ENCODE measurements around the gene HMMR. TPM values are rescaled to one million over a fixed set of nuclear protein-coding genes. Genes with fewer than 3 reads are reported as not detected.
"Not testable (repeated sequence)": the region's sequence is repeated elsewhere in the genome, so short reads cannot be mapped to it uniquely, and the experiment has no call there.

The HMMR gene
- total RNA-seq, 4 donors from 2014 or later, result 0.16 to 1.4 (median 0.54) TPM; not detected in 1

- TF ChIP-seq POLR2A (IDR thresholded peaks at IDR 0.05) (no peak), EP300 (IDR thresholded peaks at IDR 0.05) (no peak), POLR2AphosphoS5 (IDR thresholded peaks at IDR 0.05) (no peak), CTCF (IDR thresholded peaks at IDR 0.05) (no peak)
- H3K27ac ChIP-seq, result no peak overlapping the region
Measured at GRCh38 chr5:163532171-163533084, 72.0 kb downstream of the HMMR start.

GRCh38 chr5:163533223-163533622 lies 72.8 kb downstream of the HMMR start:
- no peaks in the 10 kb centered on the region for H3K27me3 ChIP-seq
- no peaks in the 10 kb centered on the region for H3K9me3 ChIP-seq
- 30 to 54% methylated on average over 2 of the region's 2 CpGs for WGBS, 2 donors (ENCODE audit: low coverage in 1 of 2)
- TF ChIP-seq POLR2A (IDR thresholded peaks at IDR 0.05), result no peak
- no peak for TF ChIP-seq POLR2AphosphoS5 (IDR thresholded peaks at IDR 0.05)
- no peak for TF ChIP-seq CTCF (IDR thresholded peaks at IDR 0.05)
- TF ChIP-seq EP300 (IDR thresholded peaks at IDR 0.05), result no peak
- no peak for ATAC-seq
- H3K4me3 ChIP-seq, result no peak overlapping the region
- H3K4me1 ChIP-seq, result no peaks in the 10 kb centered on the region
- no peak overlapping the region for H3K27ac ChIP-seq
- no peaks in the 10 kb centered on the region for H3K36me3 ChIP-seq

More at GRCh38 chr5:163532171-163533084, 72.0 kb downstream of the HMMR start:
- H3K4me1 ChIP-seq, result no peaks in the 10 kb centered on the region
- H3K27me3 ChIP-seq, result no peaks in the 10 kb centered on the region
- no peak overlapping the region for H3K4me3 ChIP-seq
- no peak for ATAC-seq
- 36 to 57% methylated on average over 5 of the region's 5 CpGs for WGBS, 2 donors (ENCODE audit: low coverage in 1 of 2)
- H3K9me3 ChIP-seq, result no peaks in the 10 kb centered on the region
- H3K36me3 ChIP-seq, result no peaks in the 10 kb centered on the region

GRCh38 chr5:163534492-163535094 lies 74.2 kb downstream of the HMMR start:
- H3K27ac ChIP-seq, result no peak overlapping the region

GRCh38 chr5:163535290-163535689 lies 74.9 kb downstream of the HMMR start:
- WGBS, 2 donors (ENCODE audit: low coverage in 1 of 2), result 93% methylated on average over 3 of the region's 3 CpGs; no CpG with 5 or more reads in 1 of the 2 donors
- Histone ChIP-seq H3K4me1 (no peaks in the 10 kb centered on the region), H3K36me3 (no peaks in the 10 kb centered on the region), H3K27ac (no peak overlapping the region), H3K27me3 (no peaks in the 10 kb centered on the region), H3K9me3 (no peaks in the 10 kb centered on the region), H3K4me3 (no peak overlapping the region)
- no peak for TF ChIP-seq POLR2A (IDR thresholded peaks at IDR 0.05)
- ATAC-seq, result no peak

More at GRCh38 chr5:163534492-163535094, 74.2 kb downstream of the HMMR start:
- WGBS, 2 donors (ENCODE audit: low coverage in 1 of 2), result 27 to 34% methylated on average over 2 of the region's 2 CpGs
- Histone ChIP-seq H3K36me3 (no peaks in the 10 kb centered on the region), H3K4me1 (no peaks in the 10 kb centered on the region), H3K27me3 (no peaks in the 10 kb centered on the region), H3K9me3 (no peaks in the 10 kb centered on the region), H3K4me3 (no peak overlapping the region)
- ATAC-seq, result no peak
- no peak for TF ChIP-seq EP300 (IDR thresholded peaks at IDR 0.05)
- TF ChIP-seq CTCF (IDR thresholded peaks at IDR 0.05), result no peak
- no peak for TF ChIP-seq POLR2AphosphoS5 (IDR thresholded peaks at IDR 0.05)
- TF ChIP-seq POLR2A (IDR thresholded peaks at IDR 0.05), result no peak

GRCh38 chr5:163536442-163536841 lies 76.0 kb downstream of the HMMR start:
- H3K36me3 ChIP-seq, ATAC-seq, H3K27ac ChIP-seq, H3K27me3 ChIP-seq, H3K9me3 ChIP-seq, H3K4me1 ChIP-seq, H3K4me3 ChIP-seq: not testable (repeated sequence)
- WGBS, 2 donors (ENCODE audit: low coverage in 1 of 2), result no CpG with 5 or more reads among the region's 3 CpGs

Measured in gastroesophageal sphincter (tissue), 4 donors.